Esophagus squamous epithelium (tissue), 4 donors: ENCODE results near the gene CD302.
"Not testable (repeated sequence)": the region's sequence is repeated elsewhere in the genome, so short reads cannot be mapped to it uniquely, and the experiment has no call there.

Experiments
- POLR2A ChIP-seq, 4 donors: fragments of 450-650 bp; IDR thresholded peaks; one replicate each; pipeline ENCODE4 v1.6.1; 2017; ENCODE audit warnings: antibody characterized with exemption in 4 of 4, mild to moderate bottlenecking in 4 of 4, moderate library complexity in 3 of 4
- TF ChIP-seq, protein P1 (sequence below), 6 experiments: fragments of 450-650 bp in 4 of 6; fragments of 200-600 bp in 2 of 6; sonication (generic) in 2 of 6; IDR thresholded peaks; one replicate each; pipeline ENCODE4 v1.5.1; 2016 to 2019; ENCODE audit warnings: antibody characterized with exemption in 6 of 6, mild to moderate bottlenecking in 4 of 6, moderate library complexity in 4 of 6

DNA sequence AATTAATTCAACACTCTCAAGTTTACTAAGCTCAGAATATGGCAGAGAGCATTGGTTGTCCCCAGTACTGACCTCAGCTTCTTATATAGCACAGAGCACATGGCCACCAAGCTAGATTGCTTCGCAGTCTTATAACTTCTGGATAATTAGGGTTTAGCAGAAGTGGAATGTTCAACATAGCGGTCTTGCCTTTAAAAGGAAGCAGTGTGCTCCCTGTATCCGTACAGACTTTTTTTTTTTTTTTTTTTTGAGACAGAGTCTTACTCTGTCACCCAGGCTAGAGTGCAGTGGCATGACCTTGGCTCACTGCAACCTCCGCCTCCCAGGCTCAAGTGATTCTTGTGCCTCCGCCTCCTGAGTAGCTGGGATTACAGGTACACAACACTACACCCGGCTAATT is 13.3 kb downstream of the CD302 start:
- TF ChIP-seq, protein P1, sequence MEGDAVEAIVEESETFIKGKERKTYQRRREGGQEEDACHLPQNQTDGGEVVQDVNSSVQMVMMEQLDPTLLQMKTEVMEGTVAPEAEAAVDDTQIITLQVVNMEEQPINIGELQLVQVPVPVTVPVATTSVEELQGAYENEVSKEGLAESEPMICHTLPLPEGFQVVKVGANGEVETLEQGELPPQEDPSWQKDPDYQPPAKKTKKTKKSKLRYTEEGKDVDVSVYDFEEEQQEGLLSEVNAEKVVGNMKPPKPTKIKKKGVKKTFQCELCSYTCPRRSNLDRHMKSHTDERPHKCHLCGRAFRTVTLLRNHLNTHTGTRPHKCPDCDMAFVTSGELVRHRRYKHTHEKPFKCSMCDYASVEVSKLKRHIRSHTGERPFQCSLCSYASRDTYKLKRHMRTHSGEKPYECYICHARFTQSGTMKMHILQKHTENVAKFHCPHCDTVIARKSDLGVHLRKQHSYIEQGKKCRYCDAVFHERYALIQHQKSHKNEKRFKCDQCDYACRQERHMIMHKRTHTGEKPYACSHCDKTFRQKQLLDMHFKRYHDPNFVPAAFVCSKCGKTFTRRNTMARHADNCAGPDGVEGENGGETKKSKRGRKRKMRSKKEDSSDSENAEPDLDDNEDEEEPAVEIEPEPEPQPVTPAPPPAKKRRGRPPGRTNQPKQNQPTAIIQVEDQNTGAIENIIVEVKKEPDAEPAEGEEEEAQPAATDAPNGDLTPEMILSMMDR (IDR thresholded peaks at IDR 0.05) = not testable (repeated sequence)
- not testable (repeated sequence) for TF ChIP-seq POLR2A (IDR thresholded peaks at IDR 0.05)
